GM21381 (cell line): ENCODE measurements around the gene ZEB1.

ENCODE experiments used
- ATAC-seq: cut with Tn5 transposase; IDR thresholded peaks from one replicate; pipeline ENCODE4 v1.9.1; 2021; ENCODE audit warnings: mild to moderate bottlenecking, moderate library complexity; ENCODE audit not compliant: unreplicated experiment

The ZEB1 gene

GRCh38 chr10:31578951-31579350 lies 259.9 kb downstream of the ZEB1 start:
- ATAC-seq: no peak
